ENCODE results near the gene RAB40C.

The RAB40C gene

DNA sequence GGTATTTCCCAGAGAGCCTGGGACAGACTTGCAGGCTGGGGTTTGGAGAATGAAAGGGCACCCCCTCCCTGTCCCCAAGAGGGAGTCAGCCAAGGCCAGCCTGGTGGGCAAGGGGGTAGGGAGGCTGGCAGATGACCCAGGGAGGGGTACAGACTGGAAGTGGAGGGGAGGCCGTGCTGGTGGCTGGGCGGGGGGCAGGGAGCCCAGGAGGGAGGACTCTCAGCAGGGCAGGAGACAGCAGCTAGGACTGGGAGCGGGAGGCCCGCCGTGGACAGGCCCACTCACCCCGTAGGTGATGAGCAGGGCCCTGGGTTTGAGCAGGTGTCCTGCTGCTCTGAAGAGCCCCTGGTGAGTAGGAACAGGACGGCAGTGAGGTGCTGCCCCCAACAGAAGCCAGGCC is 45.1 kb downstream of the RAB40C start:
- CTCF ChIA-PET: no interaction called here
- POLR2A ChIA-PET: no interaction called here
- no peak for TF ChIP-seq CTBP1 (IDR thresholded peaks at IDR 0.05; ENCODE audit: borderline replicate concordance)
- no peak for TF ChIP-seq FOXA1 (IDR thresholded peaks at IDR 0.05)
- TF ChIP-seq ELF4 (IDR thresholded peaks at IDR 0.05): no peak
- TF ChIP-seq TARDBP (IDR thresholded peaks at IDR 0.05): no peak
- TF ChIP-seq L3MBTL2 (conservative IDR thresholded peaks at IDR 0.05): no peak
- TF ChIP-seq ZNF384 (IDR thresholded peaks at IDR 0.05): no peak
- no peak for TF ChIP-seq HDGF (IDR thresholded peaks at IDR 0.05; ENCODE audit: borderline replicate concordance)
- TF ChIP-seq SUZ12 (IDR thresholded peaks at IDR 0.05): no peak
- no peak for TF ChIP-seq BHLHE40 (IDR thresholded peaks at IDR 0.05; ENCODE audit: borderline replicate concordance)
- TF ChIP-seq SP1 (IDR thresholded peaks at IDR 0.05): no peak
- no peak for TF ChIP-seq LEF1 (IDR thresholded peaks at IDR 0.05; ENCODE audit: borderline replicate concordance)
- TF ChIP-seq ARNT (IDR thresholded peaks at IDR 0.05): no peak
- no peak for TF ChIP-seq NFRKB (IDR thresholded peaks at IDR 0.05)
- no peak for TF ChIP-seq FOXM1 (IDR thresholded peaks at IDR 0.05; ENCODE audit: borderline replicate concordance)
- TF ChIP-seq, protein P1, sequence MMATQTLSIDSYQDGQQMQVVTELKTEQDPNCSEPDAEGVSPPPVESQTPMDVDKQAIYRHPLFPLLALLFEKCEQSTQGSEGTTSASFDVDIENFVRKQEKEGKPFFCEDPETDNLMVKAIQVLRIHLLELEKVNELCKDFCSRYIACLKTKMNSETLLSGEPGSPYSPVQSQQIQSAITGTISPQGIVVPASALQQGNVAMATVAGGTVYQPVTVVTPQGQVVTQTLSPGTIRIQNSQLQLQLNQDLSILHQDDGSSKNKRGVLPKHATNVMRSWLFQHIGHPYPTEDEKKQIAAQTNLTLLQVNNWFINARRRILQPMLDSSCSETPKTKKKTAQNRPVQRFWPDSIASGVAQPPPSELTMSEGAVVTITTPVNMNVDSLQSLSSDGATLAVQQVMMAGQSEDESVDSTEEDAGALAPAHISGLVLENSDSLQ (IDR thresholded peaks at IDR 0.05): no peak
- no peak for TF ChIP-seq FOXK2 (IDR thresholded peaks at IDR 0.05)
- no peak for DNase-seq (ENCODE audit: extremely low spot score)

DNA sequence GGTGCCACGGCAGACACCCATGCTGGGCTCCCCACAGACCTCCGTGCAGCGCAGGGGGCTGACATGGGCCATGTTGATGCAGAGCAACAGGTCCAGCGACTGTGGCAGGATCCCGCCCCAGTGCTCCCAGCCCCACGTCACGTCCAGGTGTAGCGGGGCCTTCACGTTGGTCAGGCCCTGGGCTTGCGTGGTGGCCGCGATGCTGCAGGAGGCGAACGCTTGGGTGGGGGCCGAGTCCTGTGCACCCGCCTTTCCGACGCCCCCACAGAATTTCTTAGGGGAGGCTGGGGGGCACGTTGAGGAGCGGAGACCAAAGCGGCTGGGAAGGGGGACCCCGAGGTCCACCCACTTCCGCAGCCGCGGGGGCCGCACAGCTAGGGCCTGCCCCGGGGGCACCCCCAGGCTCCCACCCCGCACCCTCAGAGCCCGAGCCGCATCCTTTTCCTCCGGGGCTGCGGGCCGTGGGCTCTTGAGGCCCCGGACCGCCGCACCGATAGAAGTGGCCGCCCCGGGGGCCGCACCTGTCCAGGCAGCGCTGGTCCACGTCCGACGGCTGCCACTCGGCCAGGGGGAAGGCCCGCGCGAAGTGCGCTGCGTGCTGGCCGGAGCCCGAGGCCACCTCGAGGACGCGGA is 45.8 kb downstream of the RAB40C start:
- ChIA-PET POLR2A (interaction anchor here (0.7 to 3.9 kb wide), 10 partner anchors 11 to 51 kb away, joined by 3 to 21 read pairs (median 4); partner anchors contain the start of genes RHOT2 and WDR90), CTCF (no interaction called here)
- no peak for DNase-seq (ENCODE audit: extremely low spot score)
- TF ChIP-seq ARNT (IDR thresholded peaks at IDR 0.05): no peak
- no peak for TF ChIP-seq LEF1 (IDR thresholded peaks at IDR 0.05; ENCODE audit: borderline replicate concordance)
- peak; percentile 58 for TF ChIP-seq L3MBTL2 (conservative IDR thresholded peaks at IDR 0.05)

DNA sequence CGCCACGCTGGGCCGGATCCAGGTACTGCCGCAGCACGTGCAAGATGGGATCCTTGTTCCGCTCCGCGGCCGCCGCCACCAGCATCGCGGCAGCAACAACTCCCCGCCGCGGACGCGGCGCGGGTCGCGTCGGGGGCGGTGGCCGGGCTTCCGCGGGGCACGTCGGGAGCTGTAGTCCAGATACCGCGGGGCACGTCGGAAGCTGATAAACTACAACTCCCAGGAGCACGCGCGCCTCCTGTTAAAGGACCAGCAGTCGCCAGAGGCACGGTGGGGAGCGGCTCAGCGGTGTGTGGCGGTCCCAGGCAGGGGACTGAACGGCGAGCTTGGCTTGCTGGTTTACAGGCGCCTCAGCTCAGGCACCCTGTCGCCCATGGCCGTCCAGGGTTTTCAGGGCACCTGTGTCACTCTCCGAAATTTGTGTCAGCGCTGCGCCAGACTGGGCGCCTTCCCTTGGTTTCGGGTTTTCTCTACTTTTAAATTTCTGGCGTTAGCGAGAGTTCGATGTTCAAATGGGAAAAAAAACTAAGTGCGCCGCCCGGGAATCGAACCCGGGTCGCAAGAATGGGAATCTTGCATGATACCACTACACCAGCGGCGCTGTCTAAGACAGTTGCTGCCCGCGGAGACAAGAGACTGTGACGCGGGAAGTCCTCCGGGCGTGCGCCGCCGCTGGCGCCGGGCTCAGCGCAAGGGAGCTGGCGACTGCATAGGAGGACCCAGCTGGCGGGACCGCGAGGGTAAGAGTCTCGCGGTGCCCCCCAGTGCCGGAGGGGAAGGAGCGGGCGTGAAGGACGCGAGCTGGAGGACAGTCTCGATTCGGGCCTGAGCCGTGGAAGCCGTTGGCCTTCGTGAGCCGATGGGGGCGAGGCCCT is 46.6 kb downstream of the RAB40C start, which contains the start of gene METTL26:
TSS of gene METTL26 (minus strand) at position 100 of the 875 bp plus-strand sequence. CDS start at position 85, 15 bp downstream.
- DNase-seq (ENCODE audit: extremely low spot score): peak; percentile 89
- POLR2A ChIA-PET: interaction anchor here (0.7 to 3.9 kb wide), 13 partner anchors 9 to 109 kb away, joined by 3 to 21 read pairs (median 4); partner anchors contain the start of genes CAPN15, RHOT2 and WDR90
- CTCF ChIA-PET: interaction anchor here (0.7 kb wide), 1 partner anchor 12 kb away, joined by 3 read pairs; no protein-coding TSS in a partner anchor
- TF ChIP-seq, protein P1 (IDR thresholded peaks at IDR 0.05): no peak
- no peak for TF ChIP-seq ZNF384 (IDR thresholded peaks at IDR 0.05)
- TF ChIP-seq NFRKB (IDR thresholded peaks at IDR 0.05): no peak
- TF ChIP-seq L3MBTL2 (conservative IDR thresholded peaks at IDR 0.05): 0 out of 2 replicates have a peak, but pooled peaks have one; percentile 16
- no peak for TF ChIP-seq SUZ12 (IDR thresholded peaks at IDR 0.05)
- TF ChIP-seq TARDBP (IDR thresholded peaks at IDR 0.05): no peak
- TF ChIP-seq BHLHE40 (IDR thresholded peaks at IDR 0.05; ENCODE audit: borderline replicate concordance): no peak
- no peak; the same call in 1 of the 2 replicates for TF ChIP-seq FOXM1 (IDR thresholded peaks at IDR 0.05; ENCODE audit: borderline replicate concordance)
- TF ChIP-seq FOXK2 (IDR thresholded peaks at IDR 0.05): no peak
- TF ChIP-seq ARNT (IDR thresholded peaks at IDR 0.05): peak; percentile 8; the same call in 1 of the 2 replicates
- no peak for TF ChIP-seq CTBP1 (IDR thresholded peaks at IDR 0.05; ENCODE audit: borderline replicate concordance)
- no peak for TF ChIP-seq ELF4 (IDR thresholded peaks at IDR 0.05)

DNA sequence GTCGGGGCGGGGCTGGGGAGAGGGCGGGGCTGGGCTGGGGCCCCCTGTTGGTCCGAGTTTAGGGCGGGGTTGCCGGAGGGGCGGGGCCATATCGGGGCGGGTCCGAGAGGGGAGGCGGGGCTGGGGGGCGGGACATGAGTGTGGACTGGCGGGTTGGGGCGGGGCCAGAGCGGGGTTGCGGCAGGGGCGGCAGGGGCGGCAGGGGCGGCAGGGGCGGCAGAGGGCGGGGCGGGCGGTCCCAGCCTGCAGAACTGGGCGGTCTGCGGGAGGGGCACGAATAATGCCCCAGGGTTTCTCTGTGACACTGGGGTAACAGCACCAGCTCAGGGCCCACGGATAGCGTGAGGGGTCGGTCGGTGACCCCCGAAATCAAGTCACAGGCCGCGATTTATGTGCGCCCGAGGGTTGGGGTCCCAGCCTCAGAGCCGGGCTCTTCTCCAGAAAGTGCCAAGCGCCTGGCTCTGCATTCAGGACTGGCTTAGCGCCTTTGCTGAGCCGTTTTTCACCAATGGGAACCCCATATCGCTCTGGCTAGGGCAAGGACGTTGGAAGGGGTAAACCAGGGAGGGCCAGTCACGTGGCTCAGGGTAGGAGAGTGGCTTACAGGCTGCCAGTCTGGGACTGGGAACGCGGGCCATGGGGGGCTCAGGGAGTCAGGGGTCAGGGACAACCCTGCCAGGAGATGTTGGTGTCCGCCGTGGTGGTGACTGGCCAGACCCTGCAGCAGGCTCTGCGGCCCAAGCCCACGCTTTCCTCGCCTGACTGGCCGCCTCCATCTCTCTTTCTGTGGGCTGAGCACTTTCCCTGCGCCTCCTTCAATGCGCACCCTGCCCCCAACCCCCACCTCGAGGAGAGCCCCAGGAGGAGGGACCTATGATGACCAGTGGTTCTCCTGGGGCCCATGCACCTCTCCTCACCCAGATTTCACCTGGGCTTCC is 47.5 kb downstream of the RAB40C start:
- ChIA-PET CTCF (interaction anchor here (1.1 kb wide), 1 partner anchor 15 kb away, joined by 4 read pairs; no protein-coding TSS in a partner anchor), POLR2A (interaction anchor here (0.8 to 3.9 kb wide), 8 partner anchors 8 to 110 kb away, joined by 3 to 21 read pairs (median 4); partner anchors contain the start of genes CAPN15 and WDR90)
- no peak for TF ChIP-seq CTBP1 (IDR thresholded peaks at IDR 0.05; ENCODE audit: borderline replicate concordance)
- DNase-seq (ENCODE audit: extremely low spot score): peak; percentile 96

DNA sequence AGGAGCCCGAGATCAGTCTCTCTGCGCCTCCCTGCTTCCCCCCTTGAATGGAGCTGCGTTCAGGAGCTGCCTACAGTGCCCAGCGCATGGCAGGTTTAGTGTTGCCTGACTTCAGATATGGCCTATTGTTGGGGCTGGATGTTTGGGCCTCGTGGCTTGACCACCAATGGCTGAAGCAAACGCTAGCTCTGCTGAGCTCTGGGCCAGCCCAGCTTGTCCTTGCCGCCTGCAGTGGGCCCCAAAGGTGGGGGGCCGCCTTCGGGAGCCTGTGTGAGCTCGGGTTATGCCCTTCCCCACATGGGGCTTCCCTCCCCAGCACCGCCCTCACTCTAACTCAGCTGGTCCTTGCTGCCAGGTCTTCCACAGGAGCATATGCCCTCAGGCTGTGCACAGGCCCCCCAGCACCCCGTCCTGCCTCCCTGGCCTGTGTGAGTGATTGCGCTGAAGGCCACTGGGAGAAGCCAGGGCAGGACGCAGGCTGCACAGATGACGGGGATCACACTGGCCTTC is 48.2 kb downstream of the RAB40C start:
- TF ChIP-seq ARNT (IDR thresholded peaks at IDR 0.05) (no peak), HDGF (IDR thresholded peaks at IDR 0.05; ENCODE audit: borderline replicate concordance) (no peak), L3MBTL2 (conservative IDR thresholded peaks at IDR 0.05) (no peak), CTBP1 (IDR thresholded peaks at IDR 0.05; ENCODE audit: borderline replicate concordance) (no peak), SP1 (IDR thresholded peaks at IDR 0.05) (no peak), NFRKB (IDR thresholded peaks at IDR 0.05) (no peak), ELF4 (IDR thresholded peaks at IDR 0.05) (no peak)
- ChIA-PET CTCF (interaction anchor here (1.1 kb wide), 1 partner anchor 16 kb away, joined by 4 read pairs; no protein-coding TSS in a partner anchor), POLR2A (interaction anchor here (1.1 to 3.9 kb wide), 3 partner anchors 10 to 111 kb away, joined by 3 to 21 read pairs (median 5); partner anchors contain the start of genes CAPN15 and WDR90)
- DNase-seq (ENCODE audit: extremely low spot score): no peak
